Activated CD4-positive, CD25-positive, alpha-beta regulatory T cell treated with anti-CD3 and anti-CD28 coated beads, Interleukin-2, amount 50 U/mL, for 16 hours (primary cell): ENCODE data around the gene ZNF839.
"Not testable (repeated sequence)": the region's sequence is repeated elsewhere in the genome, so short reads cannot be mapped to it uniquely, and the experiment has no call there.

Source experiments
- DNase-seq: peaks from one replicate; pipeline ENCODE4 v3.0.0-alpha.2; 2020; ENCODE audit warnings: low read depth, low spot score

The ZNF839 gene

DNA sequence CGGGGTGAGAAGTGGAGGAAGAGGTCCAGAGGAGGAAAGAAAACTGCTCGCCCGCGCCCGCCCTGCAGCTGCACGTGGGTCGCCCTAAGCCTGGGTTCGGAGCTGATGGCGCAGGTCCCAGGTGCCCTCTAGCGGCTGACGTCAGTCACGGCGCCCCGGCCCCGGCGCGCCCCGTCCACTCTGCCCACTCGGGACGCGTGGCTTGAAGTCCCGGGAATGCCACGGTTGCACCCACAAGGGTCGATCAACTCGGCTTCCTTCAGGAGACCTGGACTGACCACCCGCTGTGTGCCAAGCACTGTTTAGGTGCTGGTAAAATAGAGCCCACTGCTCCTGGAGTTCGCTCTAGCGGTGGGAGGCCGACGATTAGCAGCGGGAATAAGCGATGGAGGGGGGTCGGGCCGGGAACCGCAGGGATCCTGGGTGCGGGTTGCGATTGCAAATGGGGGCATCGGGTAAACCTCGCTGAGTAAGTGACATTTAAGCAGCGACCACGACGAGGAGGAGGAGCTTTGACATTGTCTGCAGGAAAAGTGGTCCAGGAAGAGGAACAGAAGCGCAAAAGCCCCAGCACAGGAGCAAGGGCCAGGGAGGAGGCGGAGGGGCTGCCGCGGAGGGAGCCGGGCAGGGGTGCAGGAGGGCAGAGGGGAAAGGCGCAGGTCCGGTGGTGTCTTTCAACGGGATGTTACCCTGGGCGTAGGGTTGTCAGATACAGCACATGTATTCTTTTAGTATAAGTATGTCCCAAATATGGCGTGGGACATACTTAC, 5.1 kb upstream of the ZNF839 start:
- peak; percentile 53 for DNase-seq

GRCh38 chr14:102315121-102315520, 4.4 kb upstream of the ZNF839 start:
- DNase-seq: no peak

- DNase-seq: no peak
These were observed 3.2 kb upstream of the ZNF839 start for GRCh38 chr14:102316338-102316742.

DNA sequence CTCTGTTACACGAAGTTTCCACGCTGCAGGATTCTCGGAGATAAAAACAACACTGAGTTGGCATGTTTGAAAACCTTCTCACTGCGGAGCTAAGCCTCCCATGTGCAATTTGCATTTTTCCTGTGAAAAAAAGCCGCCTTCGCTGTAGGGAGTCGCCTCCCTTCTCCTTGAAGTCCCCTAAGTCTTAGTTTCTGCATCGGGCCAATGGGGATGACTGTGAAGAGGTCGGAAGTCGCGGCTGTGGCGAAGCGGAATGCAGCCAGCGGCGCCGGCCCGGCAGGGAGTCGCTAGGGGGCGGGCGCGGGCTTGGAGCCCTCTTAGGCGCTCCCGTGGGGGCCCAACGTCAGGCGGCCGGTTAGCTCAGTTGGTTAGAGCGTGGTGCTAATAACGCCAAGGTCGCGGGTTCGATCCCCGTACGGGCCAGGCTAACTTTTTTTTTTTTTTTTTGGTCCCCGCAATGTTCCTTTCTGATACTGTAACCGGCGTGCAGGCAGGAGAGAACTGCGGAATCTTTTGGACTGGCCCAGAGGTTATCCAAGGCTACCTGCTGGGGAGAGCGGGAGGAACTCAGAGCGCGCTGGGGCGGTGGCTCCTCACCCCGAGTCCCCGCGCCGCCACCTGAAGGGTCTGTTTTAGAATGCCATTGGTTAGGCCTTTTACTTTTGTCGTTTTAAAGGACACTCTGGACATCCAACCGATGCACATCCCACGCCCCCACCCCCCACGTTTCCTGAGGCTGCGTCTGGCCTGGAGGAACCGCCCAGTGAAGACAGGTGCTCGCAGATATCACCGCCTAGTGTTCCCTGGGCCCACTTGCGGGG, 2.6 kb upstream of the ZNF839 start:
- DNase-seq: peak; percentile 88

- DNase-seq: no peak
These were observed 1.8 kb upstream of the ZNF839 start for GRCh38 chr14:102317564-102318248.

DNA sequence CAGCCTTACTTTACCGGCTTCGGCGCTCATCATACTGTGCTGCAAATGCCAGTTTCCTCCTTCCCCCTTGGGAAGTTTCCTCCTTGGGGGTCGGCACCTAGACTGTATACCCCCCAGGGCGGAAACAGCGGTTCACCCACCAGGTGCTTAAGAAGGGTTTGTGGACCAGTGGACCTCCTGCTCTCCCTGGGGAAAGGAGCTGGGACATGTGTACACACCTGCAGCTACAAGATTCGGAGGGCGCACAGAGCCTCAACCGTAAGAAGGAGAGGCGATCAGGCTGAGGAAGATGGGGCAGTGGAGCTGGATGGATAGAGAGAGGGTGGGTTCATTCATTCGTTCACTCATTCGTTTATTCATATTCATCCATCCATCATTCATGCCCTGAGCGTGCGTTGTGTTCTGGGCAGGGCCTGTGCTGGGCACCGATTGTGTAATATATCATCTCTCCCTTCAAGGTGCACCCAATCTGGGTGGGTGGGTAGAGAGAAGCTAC, 717 bp upstream of the ZNF839 start:
- no peak for DNase-seq

GRCh38 chr14:102320033-102320660, 601 bp downstream of the ZNF839 start:
- peak; percentile 4 for DNase-seq

GRCh38 chr14:102320671-102321455, 1.3 kb downstream of the ZNF839 start:
- DNase-seq: no peak

- no peak for DNase-seq
These were observed 2.2 kb downstream of the ZNF839 start for GRCh38 chr14:102321456-102322422.

DNA sequence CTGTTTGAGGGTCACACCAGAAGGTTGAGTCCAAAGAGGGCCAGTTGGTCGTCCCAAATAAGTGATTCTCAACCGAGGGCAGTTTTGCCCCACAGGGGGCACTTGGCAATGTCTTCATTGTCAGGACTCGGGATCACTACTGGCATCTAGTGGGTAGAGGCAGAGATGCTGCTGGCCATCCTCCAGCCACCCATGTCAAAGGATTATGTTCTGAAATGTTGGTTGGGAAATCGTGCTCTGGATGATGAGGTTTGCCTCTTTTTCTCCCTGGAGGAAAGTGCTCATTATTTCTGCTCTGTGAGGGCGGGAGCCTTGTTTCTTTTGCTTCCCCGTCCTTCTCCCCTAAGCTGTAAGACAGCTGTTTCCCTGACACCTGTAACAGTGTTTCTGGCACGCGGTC, 3.6 kb downstream of the ZNF839 start:
- no peak for DNase-seq

- DNase-seq: no peak
These were observed 6.3 kb downstream of the ZNF839 start for GRCh38 chr14:102325791-102326345.

GRCh38 chr14:102326583-102326982, 7.0 kb downstream of the ZNF839 start:
- no peak for DNase-seq

DNA sequence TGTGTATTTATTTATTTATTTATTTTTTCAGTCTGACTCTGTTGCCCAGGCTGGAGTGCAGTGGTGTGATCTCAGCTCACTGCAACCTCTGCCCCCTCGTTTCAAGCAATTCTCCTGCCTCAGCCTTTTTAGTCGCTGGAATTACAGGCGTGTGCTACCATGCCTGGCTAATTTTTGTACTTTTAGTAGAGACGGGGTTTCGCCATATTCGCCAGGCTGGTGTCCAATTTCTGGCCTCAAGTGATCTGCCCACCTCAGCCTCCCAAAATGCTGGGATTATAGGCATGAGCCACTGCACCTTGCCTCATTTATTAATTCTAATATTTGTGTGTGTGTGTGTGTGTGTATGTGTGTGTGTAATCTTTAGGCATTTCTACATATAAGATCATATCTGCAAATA, 9.8 kb downstream of the ZNF839 start:
- not testable (repeated sequence) for DNase-seq

DNA sequence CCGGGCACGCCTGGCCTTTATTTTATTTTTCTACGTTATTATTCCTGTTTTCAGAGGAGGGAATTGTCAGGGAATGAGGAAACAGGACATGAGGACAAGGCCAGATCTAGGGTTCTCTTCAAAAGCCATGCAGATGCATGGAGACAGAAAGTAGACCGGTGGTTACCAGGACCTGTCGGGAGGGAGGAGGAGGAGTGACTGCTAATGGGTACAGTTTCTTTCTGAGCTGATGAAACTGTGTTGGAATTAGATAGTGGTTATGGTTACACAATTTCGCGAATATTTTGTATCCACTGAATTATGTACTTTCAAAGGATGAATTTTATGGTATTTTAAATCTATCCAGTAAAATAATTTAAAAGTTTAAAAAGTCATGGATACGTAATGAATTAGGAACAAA, 11.3 kb downstream of the ZNF839 start:
- no peak for DNase-seq

DNA sequence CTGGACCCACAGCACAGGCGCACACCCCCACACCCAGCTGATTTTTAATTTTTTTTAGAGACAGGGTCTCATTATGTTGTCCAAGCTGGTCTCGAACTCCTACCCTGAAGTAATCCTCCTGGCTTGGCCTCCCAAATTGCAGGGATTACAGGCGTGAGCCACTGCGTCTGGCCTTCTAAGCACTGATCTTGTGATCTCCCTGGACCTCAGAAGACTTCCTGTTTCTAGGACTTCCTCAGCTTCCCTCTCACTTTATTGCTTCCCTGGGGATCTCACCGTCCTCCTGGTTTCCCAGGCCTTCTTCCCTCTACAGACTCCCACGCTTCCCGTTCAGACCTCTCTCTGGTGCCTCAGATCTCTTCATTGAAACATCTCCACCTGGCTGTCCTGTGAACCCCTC, 13.8 kb downstream of the ZNF839 start:
- no peak for DNase-seq

DNA sequence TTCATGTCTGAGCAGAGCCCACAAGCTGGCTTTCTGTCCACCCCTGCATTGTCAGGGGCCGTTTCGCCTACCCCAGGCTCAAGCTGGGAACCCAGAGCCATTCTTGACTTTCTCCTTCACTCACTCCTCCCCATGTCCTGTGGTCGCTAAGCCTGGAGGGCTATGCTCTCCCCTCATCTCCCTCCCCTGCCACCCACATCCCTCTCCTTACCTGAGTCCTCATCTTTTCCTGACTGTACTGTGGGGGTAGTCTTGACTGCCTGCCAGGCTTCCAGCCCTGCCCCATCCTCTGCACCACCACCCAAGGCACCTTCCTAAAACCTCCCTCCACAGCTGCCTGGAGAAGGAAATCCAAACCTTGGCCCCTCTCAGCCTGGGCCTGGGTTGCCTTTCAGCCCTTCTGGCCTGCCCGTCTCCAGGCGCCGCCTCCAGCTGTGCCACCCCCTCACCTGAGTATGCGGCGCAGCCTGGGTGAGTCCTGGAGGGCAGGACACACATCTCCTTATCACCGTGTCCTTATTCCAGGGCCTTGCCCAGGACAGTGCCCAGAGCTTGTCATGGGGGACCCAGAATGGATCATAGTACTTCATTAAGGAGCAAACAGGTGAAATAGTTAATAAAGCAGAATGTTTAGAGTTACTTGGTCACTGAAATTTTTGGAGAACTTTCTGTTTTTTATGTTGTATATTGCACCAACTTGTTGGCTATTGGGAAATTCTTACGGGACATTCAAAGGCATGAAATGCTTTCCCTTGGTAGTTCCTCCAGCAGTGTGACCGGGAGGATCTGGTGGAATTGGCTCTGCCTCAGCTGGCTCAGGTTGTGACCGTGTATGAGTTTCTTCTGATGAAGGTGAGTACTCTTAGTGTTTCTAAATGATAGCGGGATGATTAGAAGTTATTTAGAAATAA, 14.5 kb downstream of the ZNF839 start:
- no peak for DNase-seq

DNA sequence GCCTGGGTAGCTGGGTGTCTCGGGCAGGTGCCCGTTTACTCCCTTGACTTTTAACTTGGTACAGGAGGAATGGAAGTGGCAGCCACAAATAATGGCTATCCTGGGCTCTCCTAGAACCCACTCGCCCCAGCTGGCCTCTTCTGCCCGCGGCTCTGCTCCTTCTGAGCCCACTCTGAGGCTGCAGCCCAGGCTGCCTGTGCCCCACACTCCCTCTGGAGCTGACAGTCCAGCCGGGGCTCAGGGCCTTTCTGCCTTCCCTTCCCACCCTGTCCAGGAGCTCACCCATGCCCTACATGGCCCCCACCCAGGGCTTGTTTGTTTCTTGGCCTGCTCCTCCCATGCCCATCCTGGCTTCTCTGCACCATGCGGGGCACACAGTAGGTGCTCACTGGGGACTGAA, 15.6 kb downstream of the ZNF839 start:
- DNase-seq: no peak

GRCh38 chr14:102338724-102339123, 19.2 kb downstream of the ZNF839 start:
- no peak for DNase-seq
